GM12878 (cell line): ENCODE measurements around the gene BCL2L14. TPM values are rescaled to one million over a fixed set of nuclear protein-coding genes. Genes with fewer than 3 reads are reported as not detected.

Source experiments
- ATAC-seq: fragments of 200-7000 bp; cut with Tn5 transposase; 3 replicates; pipeline ENCODE4 v1.9.1; 2020; ENCODE audit warnings: mild to moderate bottlenecking, moderate library complexity
- BruUV-seq: library from RNA; stranded (reverse); fragments of 400-500 nt; replicated peaks from 2 replicates; lab custom pipeline; 2021; lab: Mats Ljungman, UMichigan
- CTCF ChIA-PET: fragments of 300-600 bp; sonication (Branson Sonifier 250); formaldehyde crosslinking; extraction: SDS; loops from one replicate; lab custom pipeline; 2021; ENCODE audit warnings: inconsistent platforms; lab: Yijun Ruan, JAX
- POLR2A ChIA-PET: fragments of 350-600 bp; formaldehyde crosslinking; extraction: SDS; loops from one replicate; lab custom pipeline; 2021; ENCODE audit warnings: inconsistent platforms; lab: Charles Lee
- RAD21 ChIA-PET: fragments of 300-600 bp; sonication (Branson Sonifier 250); formaldehyde crosslinking; loops from one replicate; lab custom pipeline; 2023; ENCODE audit warnings: antibody characterized with exemption; ENCODE audit not compliant: unreplicated experiment; lab: Charles Lee
- SMC1A ChIA-PET: fragments of 300-600 bp; sonication (Branson Sonifier 250); formaldehyde crosslinking; loops from one replicate; lab custom pipeline; 2023; ENCODE audit not compliant: unreplicated experiment, uncharacterized antibody; lab: Charles Lee
- DNase-seq: peaks from one replicate; pipeline ENCODE4 v3.0.0-alpha.2; 2011; ENCODE audit warnings: low read depth, low spot score
- FAIRE-seq: peaks from 3 replicates; lab custom pipeline; 2011; peaks lifted over from hg19 to GRCh38; lab: Jason Lieb, UNC
- H2AFZ ChIP-seq: 2 replicates; pipeline ENCODE4 v1.6.0; 2011; ENCODE audit warnings: low read depth, low read length, control low read depth; ENCODE audit not compliant: control insufficient read depth
- H3K27ac ChIP-seq: 2 replicates; pipeline ENCODE4 v1.5.1; 2011; ENCODE audit warnings: control low read depth; ENCODE audit not compliant: control insufficient read depth, insufficient read depth
- H3K27me3 ChIP-seq, 2 experiments: replicated peaks in 1 of 2; 2 replicates each; pipeline versions ENCODE4 v1.6.0 to v1.6.1; 2011; ENCODE audit warnings: low read length in 1 of 2; ENCODE audit not compliant: control insufficient read depth in 2 of 2, insufficient read depth in 2 of 2
- H3K36me3 ChIP-seq, 2 experiments: 2 replicates each; pipeline ENCODE4 v1.5.1; 2011; ENCODE audit warnings: low read length in 1 of 2; ENCODE audit not compliant: control insufficient read depth in 2 of 2, insufficient read depth in 2 of 2
- H3K4me1 ChIP-seq: 2 replicates; pipeline ENCODE4 v1.6.1; 2011; ENCODE audit warnings: mild to moderate bottlenecking, low read length, moderate library complexity, mixed read lengths; ENCODE audit not compliant: control insufficient read depth, insufficient read depth
- H3K4me2 ChIP-seq: 2 replicates; pipeline ENCODE4 v1.6.0; 2011; ENCODE audit warnings: control low read depth; ENCODE audit not compliant: control insufficient read depth, insufficient read depth
- H3K4me3 ChIP-seq: fragments of 200-600 bp; sonication (generic); 2 replicates; pipeline ENCODE4 v1.5.1; 2016
- H3K79me2 ChIP-seq: 2 replicates; pipeline ENCODE4 v1.6.0; 2011; ENCODE audit warnings: low read length; ENCODE audit not compliant: control insufficient read depth, insufficient read depth
- H3K9ac ChIP-seq: 2 replicates; pipeline ENCODE4 v1.8.0; 2011; ENCODE audit warnings: low read length, control low read depth, mixed read lengths; ENCODE audit not compliant: control insufficient read depth, insufficient read depth
- H3K9me3 ChIP-seq: replicated peaks from 3 replicates; pipeline ENCODE4 v1.5.1; 2011; ENCODE audit warnings: mild to moderate bottlenecking, low read length; ENCODE audit not compliant: control insufficient read depth, insufficient read depth
- H4K20me1 ChIP-seq: 2 replicates; pipeline ENCODE4 v1.6.0; 2011; ENCODE audit not compliant: control insufficient read depth, insufficient read depth
- MTA2 ChIP-seq: fragments of 450-650 bp; IDR thresholded peaks from 2 replicates; pipeline ENCODE4 v1.6.1; 2016; ENCODE audit warnings: low read depth, mild to moderate bottlenecking, moderate library complexity
- POLR2A ChIP-seq: IDR thresholded peaks from 2 replicates; pipeline ENCODE4 v1.6.1; 2011; ENCODE audit warnings: low read depth, mild to moderate bottlenecking, low read length
- TAF1 ChIP-seq: IDR thresholded peaks from 2 replicates; pipeline ENCODE4 v1.6.1; 2011; ENCODE audit warnings: mild to moderate bottlenecking, low read depth, low read length, borderline replicate concordance
- YBX1 ChIP-seq: fragments of 450-650 bp; IDR thresholded peaks from 2 replicates; pipeline ENCODE4 v1.6.1; 2016; ENCODE audit warnings: antibody characterized with exemption
- WGBS: methylation state at CpG from one replicate; pipeline ENCODE4 v1.1.6; 2016; ENCODE audit warnings: low lambda C conversion rate; ENCODE audit not compliant: insufficient replicate concordance, insufficient coverage; ENCODE audit errors: missing lambda C conversion rate; 5-methylcytosine and 5-hydroxymethylcytosine counted together
- in situ Hi-C: fragments of 300-500 bp; cut with MboI; formaldehyde crosslinking; loops from 9 replicates; pipeline ENCODE4 v1.14.3; 2018; ENCODE audit warnings: mixed read lengths
- intact Hi-C: fragments of 100-400 bp; cut with micrococcal nuclease; formaldehyde crosslinking; loops from one replicate; pipeline ENCODE4 v1.14.2; 2022; ENCODE audit not compliant: unreplicated experiment
- polyA plus RNA-seq, 11 experiments: library from polyadenylated mRNA; depleted of rRNA in 4 of 11; unstranded in 6 of 11; stranded (reverse) in 5 of 11; fragments of >200 nt; fragmentation: Nextera tagmentation in 4 of 11; fragmentation: Illumina TruSeq in 1 of 11; extraction: Ambion mirVana in 4 of 11; extraction: Trizol in 1 of 11; gene quantifications; 1 replicate in 1 of 11; 2 replicates in 10 of 11; pipeline versions ENCODE4 v1.2.1 to v1.2.3, GENCODE V29; 2011 to 2016; ENCODE audit warnings: inconsistent platforms in 2 of 11, missing spikeins in 2 of 11, low read depth in 1 of 11
- total RNA-seq, 4 experiments: library from RNA; depleted of rRNA in 3 of 4; stranded (reverse); fragments of >200 nt in 3 of 4; fragmentation: Illumina TruSeq in 1 of 4; extraction: Trizol in 1 of 4; gene quantifications; 2 replicates each; pipeline versions ENCODE4 v1.2.1 to v1.2.3, GENCODE V29; 2013 to 2021
- TF ChIP-seq, protein P1 (sequence below): fragments of 450-650 bp; IDR thresholded peaks from 2 replicates; pipeline ENCODE4 v1.6.1; 2016; ENCODE audit warnings: mild to moderate bottlenecking
- TF ChIP-seq, protein P2 (sequence below): IDR thresholded peaks from 2 replicates; pipeline ENCODE4 v1.6.1; 2012; ENCODE audit warnings: improper control_type of control experiment, low read depth, low read length; ENCODE audit not compliant: insufficient replicate concordance

The BCL2L14 gene
- total and polyA plus RNA-seq, 10 of the 15 experiments (the other 5 are each of a cell fraction or from before 2014, with no cell fraction given) = 0.59 to 2.5 (median 0.90) TPM

DNA sequence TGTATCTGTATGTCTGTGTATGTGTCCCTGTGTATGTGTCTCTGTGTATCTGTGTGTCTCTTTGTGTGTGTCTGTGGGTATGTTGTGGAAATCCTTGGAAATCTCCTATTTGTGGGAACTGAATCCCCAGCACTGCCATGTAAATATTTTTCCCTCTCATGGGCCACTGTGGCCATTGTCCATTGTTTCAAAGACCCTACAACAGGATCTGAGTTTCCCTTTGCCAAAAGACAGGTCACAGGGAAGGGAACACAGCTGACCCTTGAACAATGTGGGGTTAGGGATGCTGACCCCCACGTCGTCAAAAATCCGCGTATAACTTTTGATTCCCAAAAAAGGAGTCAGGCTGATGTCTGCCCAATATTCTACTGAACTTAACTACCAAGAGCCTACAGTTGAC, 22.5 kb upstream of the BCL2L14 start:
- Histone ChIP-seq H3K4me1 (no peaks in the 10 kb centered on the region), H3K79me2 (no peaks in the 10 kb centered on the region), H3K4me3 (no peak overlapping the region), H3K27ac (no peak overlapping the region), H3K4me2 (no peak overlapping the region), H3K9ac (no peak overlapping the region), H3K9me3 (no peaks in the 10 kb centered on the region), H3K36me3 (no peaks in the 10 kb centered on the region), H2AFZ (no peak overlapping the region), H3K27me3 (no peaks in the 10 kb centered on the region), H4K20me1 (no peaks in the 10 kb centered on the region)
- no TSS peak for BruUV-seq
- TF ChIP-seq MTA2 = no peak
- TF ChIP-seq, protein P1, sequence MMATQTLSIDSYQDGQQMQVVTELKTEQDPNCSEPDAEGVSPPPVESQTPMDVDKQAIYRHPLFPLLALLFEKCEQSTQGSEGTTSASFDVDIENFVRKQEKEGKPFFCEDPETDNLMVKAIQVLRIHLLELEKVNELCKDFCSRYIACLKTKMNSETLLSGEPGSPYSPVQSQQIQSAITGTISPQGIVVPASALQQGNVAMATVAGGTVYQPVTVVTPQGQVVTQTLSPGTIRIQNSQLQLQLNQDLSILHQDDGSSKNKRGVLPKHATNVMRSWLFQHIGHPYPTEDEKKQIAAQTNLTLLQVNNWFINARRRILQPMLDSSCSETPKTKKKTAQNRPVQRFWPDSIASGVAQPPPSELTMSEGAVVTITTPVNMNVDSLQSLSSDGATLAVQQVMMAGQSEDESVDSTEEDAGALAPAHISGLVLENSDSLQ = no peak
- TF ChIP-seq, protein P2, sequence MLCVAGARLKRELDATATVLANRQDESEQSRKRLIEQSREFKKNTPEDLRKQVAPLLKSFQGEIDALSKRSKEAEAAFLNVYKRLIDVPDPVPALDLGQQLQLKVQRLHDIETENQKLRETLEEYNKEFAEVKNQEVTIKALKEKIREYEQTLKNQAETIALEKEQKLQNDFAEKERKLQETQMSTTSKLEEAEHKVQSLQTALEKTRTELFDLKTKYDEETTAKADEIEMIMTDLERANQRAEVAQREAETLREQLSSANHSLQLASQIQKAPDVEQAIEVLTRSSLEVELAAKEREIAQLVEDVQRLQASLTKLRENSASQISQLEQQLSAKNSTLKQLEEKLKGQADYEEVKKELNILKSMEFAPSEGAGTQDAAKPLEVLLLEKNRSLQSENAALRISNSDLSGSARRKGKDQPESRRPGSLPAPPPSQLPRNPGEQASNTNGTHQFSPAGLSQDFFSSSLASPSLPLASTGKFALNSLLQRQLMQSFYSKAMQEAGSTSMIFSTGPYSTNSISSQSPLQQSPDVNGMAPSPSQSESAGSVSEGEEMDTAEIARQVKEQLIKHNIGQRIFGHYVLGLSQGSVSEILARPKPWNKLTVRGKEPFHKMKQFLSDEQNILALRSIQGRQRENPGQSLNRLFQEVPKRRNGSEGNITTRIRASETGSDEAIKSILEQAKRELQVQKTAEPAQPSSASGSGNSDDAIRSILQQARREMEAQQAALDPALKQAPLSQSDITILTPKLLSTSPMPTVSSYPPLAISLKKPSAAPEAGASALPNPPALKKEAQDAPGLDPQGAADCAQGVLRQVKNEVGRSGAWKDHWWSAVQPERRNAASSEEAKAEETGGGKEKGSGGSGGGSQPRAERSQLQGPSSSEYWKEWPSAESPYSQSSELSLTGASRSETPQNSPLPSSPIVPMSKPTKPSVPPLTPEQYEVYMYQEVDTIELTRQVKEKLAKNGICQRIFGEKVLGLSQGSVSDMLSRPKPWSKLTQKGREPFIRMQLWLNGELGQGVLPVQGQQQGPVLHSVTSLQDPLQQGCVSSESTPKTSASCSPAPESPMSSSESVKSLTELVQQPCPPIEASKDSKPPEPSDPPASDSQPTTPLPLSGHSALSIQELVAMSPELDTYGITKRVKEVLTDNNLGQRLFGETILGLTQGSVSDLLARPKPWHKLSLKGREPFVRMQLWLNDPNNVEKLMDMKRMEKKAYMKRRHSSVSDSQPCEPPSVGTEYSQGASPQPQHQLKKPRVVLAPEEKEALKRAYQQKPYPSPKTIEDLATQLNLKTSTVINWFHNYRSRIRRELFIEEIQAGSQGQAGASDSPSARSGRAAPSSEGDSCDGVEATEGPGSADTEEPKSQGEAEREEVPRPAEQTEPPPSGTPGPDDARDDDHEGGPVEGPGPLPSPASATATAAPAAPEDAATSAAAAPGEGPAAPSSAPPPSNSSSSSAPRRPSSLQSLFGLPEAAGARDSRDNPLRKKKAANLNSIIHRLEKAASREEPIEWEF = no peak
- no peak for TF ChIP-seq YBX1
- TF ChIP-seq TAF1 = no peak
- TF ChIP-seq POLR2A = no peak
- WGBS = 85% methylated on average over 4 of the region's 4 CpGs
- DNase-seq (no peak), ATAC-seq (no peak), FAIRE-seq (no peak)
- POLR2A ChIA-PET = no interaction called here
- in situ Hi-C loops (no loop called here), intact Hi-C loops (no loop called here)
- CTCF ChIA-PET = no interaction called here
- RAD21 ChIA-PET = no interaction called here
- SMC1A ChIA-PET = no interaction called here
